SH-SY5Y (cell line): ENCODE measurements around the gene CAMKK1.
A peak's percentile ranks its signal among the peaks of the same experiment; 100 is the strongest.

ENCODE experiments used
- GATA2 ChIP-seq: IDR thresholded peaks from 2 replicates; pipeline ENCODE4 v1.6.1; 2011; ENCODE audit warnings: mild to moderate bottlenecking, low read depth, low read length
- GATA3 ChIP-seq: IDR thresholded peaks from 2 replicates; pipeline ENCODE4 v1.6.1; 2011; ENCODE audit warnings: low read depth, mild to moderate bottlenecking, low read length, moderate library complexity

Gene CAMKK1

GRCh38 chr17:3923466-3924190 lies 30.8 kb upstream of the CAMKK1 start:
- no peak for TF ChIP-seq GATA2
- no peak for TF ChIP-seq GATA3

- TF ChIP-seq GATA3 = no peak
- TF ChIP-seq GATA2 = no peak
Observed at GRCh38 chr17:3922765-3923164, 29.9 kb upstream of the CAMKK1 start.

- no peak for TF ChIP-seq GATA3
- no peak for TF ChIP-seq GATA2
Observed at GRCh38 chr17:3921502-3922319, 28.9 kb upstream of the CAMKK1 start.

- TF ChIP-seq GATA2 (no peak), GATA3 (no peak)
Observed at GRCh38 chr17:3921006-3921405, 28.2 kb upstream of the CAMKK1 start.

- no peak for TF ChIP-seq GATA2
- TF ChIP-seq GATA3 = no peak
Observed at GRCh38 chr17:3919123-3919624, 26.3 kb upstream of the CAMKK1 start.

GRCh38 chr17:3918372-3919122 lies 25.7 kb upstream of the CAMKK1 start:
- TF ChIP-seq GATA2 (0 out of 2 replicates have a peak, but pooled peaks have one; percentile 47), GATA3 (no peak)

- TF ChIP-seq GATA3 (no peak), GATA2 (no peak)
Observed at GRCh38 chr17:3917391-3917931, 24.6 kb upstream of the CAMKK1 start.

GRCh38 chr17:3916825-3917224 lies 24.0 kb upstream of the CAMKK1 start:
- TF ChIP-seq GATA3 (no peak), GATA2 (no peak)

- no peak for TF ChIP-seq GATA3
- TF ChIP-seq GATA2 = no peak
Observed at GRCh38 chr17:3915995-3916696, 23.3 kb upstream of the CAMKK1 start, which contains the start of gene P2RX1. Gene P2RX1, minus strand, starts transcription at chr17:3916465. Its CDS starts 240 bp downstream, at chr17:3916225.

GRCh38 chr17:3915581-3915994 lies 22.7 kb upstream of the CAMKK1 start:
- TF ChIP-seq GATA2 (no peak), GATA3 (no peak)

GRCh38 chr17:3914312-3914670 lies 21.4 kb upstream of the CAMKK1 start:
- TF ChIP-seq GATA3 (no peak), GATA2 (no peak)

- TF ChIP-seq GATA3 (no peak), GATA2 (no peak)
Observed at GRCh38 chr17:3913531-3914311, 20.9 kb upstream of the CAMKK1 start.

- TF ChIP-seq GATA2 (no peak), GATA3 (no peak)
Observed at GRCh38 chr17:3912827-3913226, 20.0 kb upstream of the CAMKK1 start.
